K562 (cell line): ENCODE measurements around the gene LYRM1. TPM values are rescaled to one million over a fixed set of nuclear protein-coding genes. Genes with fewer than 3 reads are reported as not detected.

Experiments
- ATAC-seq: fragments of 200-7000 bp; cut with Tn5 transposase; 3 replicates; pipeline ENCODE4 v1.9.1; 2020; ENCODE audit warnings: moderate library complexity
- BruUV-seq: library from RNA; stranded (reverse); fragments of 400-500 nt; replicated peaks from 2 replicates; lab custom pipeline; 2021; lab: Mats Ljungman, UMichigan
- CTCF ChIA-PET: fragments of 300-600 bp; formaldehyde crosslinking; extraction: SDS; loops from one replicate; lab custom pipeline; 2021; ENCODE audit warnings: low intra/inter-chr PET ratio; lab: Yijun Ruan, JAX
- POLR2A ChIA-PET: fragments of 300-600, 350-650 bp; sonication (Branson Sonifier 250); formaldehyde crosslinking; extraction: SDS; loops from one replicate; lab custom pipeline; 2021; ENCODE audit warnings: antibody characterized with exemption, inconsistent platforms; lab: Yijun Ruan, JAX
- DNase-seq, 4 experiments: peaks; one replicate each; pipeline versions ENCODE4 v3.0.0 to v3.0.0-alpha.2; 2011 to 2018; ENCODE audit warnings: low spot score in 3 of 4, mixed read lengths in 3 of 4; ENCODE audit errors: extremely low read depth in 1 of 4
- FAIRE-seq: peaks from 2 replicates; lab custom pipeline; 2011; peaks lifted over from hg19 to GRCh38; lab: Jason Lieb, UNC
- H2AFZ ChIP-seq: 2 replicates; pipeline ENCODE4 v1.6.0; 2011; ENCODE audit warnings: low read depth, low read length, control low read depth, inconsistent platforms
- H3K27ac ChIP-seq: fragments of 200-600 bp; 3 replicates; pipeline ENCODE4 v1.8.0; 2011; ENCODE audit warnings: low read depth, mild to moderate bottlenecking, control low read depth, inconsistent platforms, low read length, moderate library complexity, mixed read lengths; ENCODE audit errors: extremely low read depth
- H3K27me3 ChIP-seq, 2 experiments: fragments of 300-600 bp in 1 of 2; 2 replicates in 1 of 2; 3 replicates in 1 of 2; pipeline versions ENCODE4 v1.6.0 to v1.8.0; 2011; ENCODE audit warnings: inconsistent platforms in 2 of 2, low read length in 2 of 2, mild to moderate bottlenecking in 1 of 2, mixed read lengths in 1 of 2, moderate library complexity in 1 of 2; ENCODE audit not compliant: control insufficient read depth in 2 of 2, insufficient read depth in 2 of 2
- H3K36me3 ChIP-seq: fragments of 300-600 bp; 3 replicates; pipeline ENCODE4 v1.8.0; 2011; ENCODE audit warnings: mild to moderate bottlenecking, low read length, inconsistent platforms; ENCODE audit not compliant: control insufficient read depth, insufficient read depth
- H3K4me1 ChIP-seq, 2 experiments: fragments of 200-600 bp in 1 of 2; replicated peaks in 1 of 2; 2 replicates in 1 of 2; 3 replicates in 1 of 2; pipeline versions ENCODE4 v1.5.1 to v1.8.0; 2011; ENCODE audit warnings: inconsistent platforms in 2 of 2, low read length in 2 of 2, mild to moderate bottlenecking in 1 of 2, mixed read lengths in 1 of 2, moderate library complexity in 1 of 2; ENCODE audit not compliant: control insufficient read depth in 2 of 2, insufficient read depth in 2 of 2
- H3K4me2 ChIP-seq: 2 replicates; pipeline ENCODE4 v1.6.1; 2011; ENCODE audit warnings: low read length, control low read depth, inconsistent platforms, mixed read lengths; ENCODE audit not compliant: insufficient read depth
- H3K4me3 ChIP-seq: fragments of 200-600 bp; sonication (generic), shearing (Covaris generic); 2 replicates; pipeline ENCODE4 v1.5.1; 2016; ENCODE audit warnings: control low read depth, inconsistent platforms
- H3K79me2 ChIP-seq: fragments of 200-600 bp; 3 replicates; pipeline ENCODE4 v1.8.0; 2011; ENCODE audit warnings: low read length, inconsistent platforms; ENCODE audit not compliant: control insufficient read depth, insufficient read depth
- H3K9ac ChIP-seq, 2 experiments: 2 replicates each; pipeline versions ENCODE4 v1.6.0 to v1.6.1; 2011; ENCODE audit warnings: low read depth in 2 of 2, low read length in 2 of 2, control low read depth in 1 of 2, inconsistent platforms in 1 of 2, mild to moderate bottlenecking in 1 of 2, mixed read lengths in 1 of 2; ENCODE audit not compliant: insufficient read depth in 1 of 2
- H3K9me1 ChIP-seq: one replicate; pipeline ENCODE4 v1.6.0; 2011; ENCODE audit warnings: inconsistent platforms, mild to moderate bottlenecking, low read length, moderate library complexity; ENCODE audit not compliant: control insufficient read depth, insufficient read depth
- H3K9me3 ChIP-seq: replicated peaks from 2 replicates; pipeline ENCODE4 v1.5.1; 2011; ENCODE audit warnings: low read depth, low read length, inconsistent platforms; ENCODE audit not compliant: control insufficient read depth, insufficient read depth
- H4K20me1 ChIP-seq: replicated peaks from 2 replicates; pipeline ENCODE4 v1.6.1; 2011; ENCODE audit warnings: low read length, inconsistent platforms, mixed read lengths; ENCODE audit not compliant: control insufficient read depth, insufficient read depth
- BCOR ChIP-seq: fragments of 450-650 bp; IDR thresholded peaks from 2 replicates; pipeline ENCODE4 v1.6.1; 2016
- PHF20 ChIP-seq: fragments of 450-650 bp; IDR thresholded peaks from 2 replicates; pipeline ENCODE4 v1.6.1; 2018; ENCODE audit not compliant: partially characterized antibody
- SIN3A ChIP-seq, 2 experiments: fragments of 150-350 bp in 1 of 2; IDR thresholded peaks; 2 replicates each; pipeline ENCODE4 v1.6.1; 2011 to 2016; ENCODE audit warnings: borderline replicate concordance in 2 of 2, low read depth in 2 of 2, low read length in 2 of 2, mild to moderate bottlenecking in 2 of 2, moderate library complexity in 2 of 2; ENCODE audit not compliant: control insufficient read depth in 1 of 2
- SIN3B ChIP-seq: fragments of 450-650 bp; IDR thresholded peaks from 2 replicates; pipeline ENCODE4 v1.6.1; 2017; ENCODE audit warnings: low read depth, mild to moderate bottlenecking, moderate library complexity
- ZC3H8 ChIP-seq: fragments of 450-650 bp; IDR thresholded peaks from 2 replicates; pipeline ENCODE4 v1.6.1; 2017
- ZKSCAN3 ChIP-seq: fragments of 250-450 bp; sonication (Bioruptor Pico); IDR thresholded peaks from 2 replicates; pipeline ENCODE4 v1.4.0; 2020
- ZNF253 ChIP-seq: fragments of 250-450 bp; sonication (Bioruptor Pico); conservative IDR thresholded peaks from 2 replicates; pipeline ENCODE4 v1.6.1; 2021; ENCODE audit warnings: mild to moderate bottlenecking
- WGBS: fragments of 100-300 bp; shearing (Covaris generic); methylation state at CpG from one replicate; pipeline ENCODE4 v1.1.6; 2016; ENCODE audit warnings: low coverage, mixed read lengths; ENCODE audit not compliant: insufficient coverage; ENCODE audit errors: missing lambda C conversion rate; 5-methylcytosine and 5-hydroxymethylcytosine counted together
- in situ Hi-C: fragments of 300-500 bp; cut with MboI; formaldehyde crosslinking; loops from 4 replicates; pipeline ENCODE4 v1.15.0; 2018; ENCODE audit warnings: inconsistent platforms, mixed read lengths
- intact Hi-C: fragments of 100-400 bp; cut with micrococcal nuclease; formaldehyde crosslinking; loops from 2 replicates; pipeline ENCODE4 v1.14.2; 2022
- polyA plus RNA-seq, 8 experiments: library from polyadenylated mRNA; depleted of rRNA in 4 of 8; stranded (reverse) in 5 of 8; unstranded in 3 of 8; fragments of >200 nt; fragmentation: Nextera tagmentation in 2 of 8; fragmentation: Illumina TruSeq in 1 of 8; extraction: Ambion mirVana in 2 of 8; extraction: Trizol in 1 of 8; gene quantifications; 2 replicates each; pipeline versions ENCODE4 v1.2.1 to v1.2.3, GENCODE V29; 2011 to 2014; ENCODE audit warnings: inconsistent platforms in 1 of 8, missing spikeins in 1 of 8
- total RNA-seq, 7 experiments: library from RNA; depleted of rRNA in 6 of 7; stranded (reverse); fragments of >200 nt in 6 of 7; fragmentation: Illumina TruSeq in 2 of 7; extraction: Trizol in 2 of 7; gene quantifications; 2 replicates each; pipeline versions ENCODE4 v1.2.1 to v1.2.3, GENCODE V29; 2011 to 2021; ENCODE audit warnings: low replicate concordance in 1 of 7
- TF ChIP-seq, protein P1 (sequence below): fragments of 250-450 bp; sonication (Bioruptor Pico); IDR thresholded peaks from 2 replicates; pipeline ENCODE4 v1.8.0; 2021; ENCODE audit warnings: moderate library complexity, mild to moderate bottlenecking, inconsistent platforms
- TF ChIP-seq, protein P2 (sequence below): sonication (generic); formaldehyde crosslinking; IDR thresholded peaks from 2 replicates; pipeline ENCODE4 v1.8.1; 2023; ENCODE audit warnings: mild to moderate bottlenecking, missing genetic modification reagents, moderate library complexity
- TF ChIP-seq, protein P3 (sequence below): sonication (generic); formaldehyde crosslinking; IDR thresholded peaks from 2 replicates; pipeline ENCODE4 v1.8.1; 2023; ENCODE audit warnings: missing genetic modification reagents, mild to moderate bottlenecking, borderline replicate concordance
- TF ChIP-seq, protein P4 (sequence below): sonication (generic); formaldehyde crosslinking; IDR thresholded peaks from 2 replicates; pipeline ENCODE4 v1.8.0; 2022; ENCODE audit warnings: missing genetic modification reagents, mild to moderate bottlenecking, borderline replicate concordance

Gene LYRM1
- total and polyA plus RNA-seq, 9 of the 15 experiments (the other 6 are each of a cell fraction or from before 2014, with no cell fraction given) = 17.5 to 44.1 (median 32.7) TPM

DNA sequence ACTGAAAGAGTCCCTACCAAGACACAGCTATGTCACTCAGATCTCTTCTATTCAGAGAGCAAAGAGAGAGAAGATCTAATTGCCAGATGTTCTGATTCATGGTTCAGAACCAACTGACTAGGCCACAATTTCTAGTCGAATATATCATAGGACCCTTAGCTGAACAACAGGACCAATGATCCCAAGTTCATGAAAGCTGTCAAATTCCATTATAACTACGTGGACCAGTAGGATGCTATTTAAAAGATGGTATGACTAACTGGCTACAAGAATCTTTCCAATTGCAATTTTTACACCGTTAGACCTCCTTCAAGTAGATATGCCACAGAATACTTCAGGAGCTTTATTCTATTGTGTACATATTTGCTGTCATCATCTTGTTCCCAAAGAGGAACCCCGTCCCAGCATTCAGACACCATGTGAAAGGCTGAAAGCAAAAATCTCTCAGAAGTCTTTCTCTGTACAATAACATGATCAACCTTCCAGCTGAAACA is 26.4 kb upstream of the LYRM1 start:
- 49% methylated on average over 4 of the region's 4 CpGs for WGBS
- DNase-seq (no peak), ATAC-seq (no peak), FAIRE-seq (peak; percentile 42)
- BruUV-seq = no TSS peak
- Histone ChIP-seq H2AFZ (no peak overlapping the region), H3K79me2 (no peaks in the 10 kb centered on the region), H3K4me2 (no peak overlapping the region), H3K36me3 (no peaks in the 10 kb centered on the region), H3K9me3 (no peaks in the 10 kb centered on the region), H3K27me3 (no peaks in the 10 kb centered on the region), H3K27ac (no peak overlapping the region), H3K9me1 (peaks cover 4% of the 10 kb centered on the region), H3K9ac (no peak overlapping the region), H3K4me1 (peaks cover 0 to 9% of the 10 kb centered on the region in 2 experiments; a peak in 3 of 5 replicates), H4K20me1 (0 out of 2 replicates have a peak, but pooled peaks cover 10% of the 10 kb centered on the region), H3K4me3 (no peak overlapping the region)
- POLR2A ChIA-PET = interaction anchor here (0.5 to 1.1 kb wide), 4 partner anchors 14 to 193 kb away, joined by 3 to 4 read pairs (median 3); no protein-coding TSS in a partner anchor
- in situ Hi-C loops (no loop called here), intact Hi-C loops (no loop called here)
- CTCF ChIA-PET = no interaction called here
- TF ChIP-seq ZNF253 (CRISPR knock-in tag) (no peak), ZC3H8 (no peak), SIN3B (no peak), BCOR (no peak), SIN3A (IDR thresholded peaks at IDR 0.05; ENCODE audit: borderline replicate concordance in 2 of 2, control insufficient read depth in 1 of 2, low read depth in 2 of 2, low read length in 2 of 2) (no peak), PHF20 (no peak), ZKSCAN3 (no peak)
- TF ChIP-seq, protein P1, sequence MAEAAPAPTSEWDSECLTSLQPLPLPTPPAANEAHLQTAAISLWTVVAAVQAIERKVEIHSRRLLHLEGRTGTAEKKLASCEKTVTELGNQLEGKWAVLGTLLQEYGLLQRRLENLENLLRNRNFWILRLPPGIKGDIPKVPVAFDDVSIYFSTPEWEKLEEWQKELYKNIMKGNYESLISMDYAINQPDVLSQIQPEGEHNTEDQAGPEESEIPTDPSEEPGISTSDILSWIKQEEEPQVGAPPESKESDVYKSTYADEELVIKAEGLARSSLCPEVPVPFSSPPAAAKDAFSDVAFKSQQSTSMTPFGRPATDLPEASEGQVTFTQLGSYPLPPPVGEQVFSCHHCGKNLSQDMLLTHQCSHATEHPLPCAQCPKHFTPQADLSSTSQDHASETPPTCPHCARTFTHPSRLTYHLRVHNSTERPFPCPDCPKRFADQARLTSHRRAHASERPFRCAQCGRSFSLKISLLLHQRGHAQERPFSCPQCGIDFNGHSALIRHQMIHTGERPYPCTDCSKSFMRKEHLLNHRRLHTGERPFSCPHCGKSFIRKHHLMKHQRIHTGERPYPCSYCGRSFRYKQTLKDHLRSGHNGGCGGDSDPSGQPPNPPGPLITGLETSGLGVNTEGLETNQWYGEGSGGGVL (CRISPR knock-in tag) = no peak
- TF ChIP-seq, protein P2, sequence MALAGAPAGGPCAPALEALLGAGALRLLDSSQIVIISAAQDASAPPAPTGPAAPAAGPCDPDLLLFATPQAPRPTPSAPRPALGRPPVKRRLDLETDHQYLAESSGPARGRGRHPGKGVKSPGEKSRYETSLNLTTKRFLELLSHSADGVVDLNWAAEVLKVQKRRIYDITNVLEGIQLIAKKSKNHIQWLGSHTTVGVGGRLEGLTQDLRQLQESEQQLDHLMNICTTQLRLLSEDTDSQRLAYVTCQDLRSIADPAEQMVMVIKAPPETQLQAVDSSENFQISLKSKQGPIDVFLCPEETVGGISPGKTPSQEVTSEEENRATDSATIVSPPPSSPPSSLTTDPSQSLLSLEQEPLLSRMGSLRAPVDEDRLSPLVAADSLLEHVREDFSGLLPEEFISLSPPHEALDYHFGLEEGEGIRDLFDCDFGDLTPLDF (CRISPR knock-in tag) = no peak
- TF ChIP-seq, protein P3, sequence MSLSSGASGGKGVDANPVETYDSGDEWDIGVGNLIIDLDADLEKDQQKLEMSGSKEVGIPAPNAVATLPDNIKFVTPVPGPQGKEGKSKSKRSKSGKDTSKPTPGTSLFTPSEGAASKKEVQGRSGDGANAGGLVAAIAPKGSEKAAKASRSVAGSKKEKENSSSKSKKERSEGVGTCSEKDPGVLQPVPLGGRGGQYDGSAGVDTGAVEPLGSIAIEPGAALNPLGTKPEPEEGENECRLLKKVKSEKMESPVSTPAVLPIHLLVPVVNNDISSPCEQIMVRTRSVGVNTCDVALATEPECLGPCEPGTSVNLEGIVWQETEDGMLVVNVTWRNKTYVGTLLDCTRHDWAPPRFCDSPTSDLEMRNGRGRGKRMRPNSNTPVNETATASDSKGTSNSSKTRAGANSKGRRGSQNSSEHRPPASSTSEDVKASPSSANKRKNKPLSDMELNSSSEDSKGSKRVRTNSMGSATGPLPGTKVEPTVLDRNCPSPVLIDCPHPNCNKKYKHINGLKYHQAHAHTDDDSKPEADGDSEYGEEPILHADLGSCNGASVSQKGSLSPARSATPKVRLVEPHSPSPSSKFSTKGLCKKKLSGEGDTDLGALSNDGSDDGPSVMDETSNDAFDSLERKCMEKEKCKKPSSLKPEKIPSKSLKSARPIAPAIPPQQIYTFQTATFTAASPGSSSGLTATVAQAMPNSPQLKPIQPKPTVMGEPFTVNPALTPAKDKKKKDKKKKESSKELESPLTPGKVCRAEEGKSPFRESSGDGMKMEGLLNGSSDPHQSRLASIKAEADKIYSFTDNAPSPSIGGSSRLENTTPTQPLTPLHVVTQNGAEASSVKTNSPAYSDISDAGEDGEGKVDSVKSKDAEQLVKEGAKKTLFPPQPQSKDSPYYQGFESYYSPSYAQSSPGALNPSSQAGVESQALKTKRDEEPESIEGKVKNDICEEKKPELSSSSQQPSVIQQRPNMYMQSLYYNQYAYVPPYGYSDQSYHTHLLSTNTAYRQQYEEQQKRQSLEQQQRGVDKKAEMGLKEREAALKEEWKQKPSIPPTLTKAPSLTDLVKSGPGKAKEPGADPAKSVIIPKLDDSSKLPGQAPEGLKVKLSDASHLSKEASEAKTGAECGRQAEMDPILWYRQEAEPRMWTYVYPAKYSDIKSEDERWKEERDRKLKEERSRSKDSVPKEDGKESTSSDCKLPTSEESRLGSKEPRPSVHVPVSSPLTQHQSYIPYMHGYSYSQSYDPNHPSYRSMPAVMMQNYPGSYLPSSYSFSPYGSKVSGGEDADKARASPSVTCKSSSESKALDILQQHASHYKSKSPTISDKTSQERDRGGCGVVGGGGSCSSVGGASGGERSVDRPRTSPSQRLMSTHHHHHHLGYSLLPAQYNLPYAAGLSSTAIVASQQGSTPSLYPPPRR (CRISPR knock-in tag) = no peak
- TF ChIP-seq, protein P4, sequence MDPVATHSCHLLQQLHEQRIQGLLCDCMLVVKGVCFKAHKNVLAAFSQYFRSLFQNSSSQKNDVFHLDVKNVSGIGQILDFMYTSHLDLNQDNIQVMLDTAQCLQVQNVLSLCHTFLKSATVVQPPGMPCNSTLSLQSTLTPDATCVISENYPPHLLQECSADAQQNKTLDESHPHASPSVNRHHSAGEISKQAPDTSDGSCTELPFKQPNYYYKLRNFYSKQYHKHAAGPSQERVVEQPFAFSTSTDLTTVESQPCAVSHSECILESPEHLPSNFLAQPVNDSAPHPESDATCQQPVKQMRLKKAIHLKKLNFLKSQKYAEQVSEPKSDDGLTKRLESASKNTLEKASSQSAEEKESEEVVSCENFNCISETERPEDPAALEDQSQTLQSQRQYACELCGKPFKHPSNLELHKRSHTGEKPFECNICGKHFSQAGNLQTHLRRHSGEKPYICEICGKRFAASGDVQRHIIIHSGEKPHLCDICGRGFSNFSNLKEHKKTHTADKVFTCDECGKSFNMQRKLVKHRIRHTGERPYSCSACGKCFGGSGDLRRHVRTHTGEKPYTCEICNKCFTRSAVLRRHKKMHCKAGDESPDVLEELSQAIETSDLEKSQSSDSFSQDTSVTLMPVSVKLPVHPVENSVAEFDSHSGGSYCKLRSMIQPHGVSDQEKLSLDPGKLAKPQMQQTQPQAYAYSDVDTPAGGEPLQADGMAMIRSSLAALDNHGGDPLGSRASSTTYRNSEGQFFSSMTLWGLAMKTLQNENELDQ = no peak
